HG03460 (cell line): ENCODE measurements around the gene SRP54.
"Not testable (repeated sequence)": the region's sequence is repeated elsewhere in the genome, so short reads cannot be mapped to it uniquely, and the experiment has no call there.

Experiments
- ATAC-seq: cut with Tn5 transposase; IDR thresholded peaks from one replicate; pipeline ENCODE4 v1.9.1; 2021; ENCODE audit not compliant: unreplicated experiment

SRP54 gene

DNA sequence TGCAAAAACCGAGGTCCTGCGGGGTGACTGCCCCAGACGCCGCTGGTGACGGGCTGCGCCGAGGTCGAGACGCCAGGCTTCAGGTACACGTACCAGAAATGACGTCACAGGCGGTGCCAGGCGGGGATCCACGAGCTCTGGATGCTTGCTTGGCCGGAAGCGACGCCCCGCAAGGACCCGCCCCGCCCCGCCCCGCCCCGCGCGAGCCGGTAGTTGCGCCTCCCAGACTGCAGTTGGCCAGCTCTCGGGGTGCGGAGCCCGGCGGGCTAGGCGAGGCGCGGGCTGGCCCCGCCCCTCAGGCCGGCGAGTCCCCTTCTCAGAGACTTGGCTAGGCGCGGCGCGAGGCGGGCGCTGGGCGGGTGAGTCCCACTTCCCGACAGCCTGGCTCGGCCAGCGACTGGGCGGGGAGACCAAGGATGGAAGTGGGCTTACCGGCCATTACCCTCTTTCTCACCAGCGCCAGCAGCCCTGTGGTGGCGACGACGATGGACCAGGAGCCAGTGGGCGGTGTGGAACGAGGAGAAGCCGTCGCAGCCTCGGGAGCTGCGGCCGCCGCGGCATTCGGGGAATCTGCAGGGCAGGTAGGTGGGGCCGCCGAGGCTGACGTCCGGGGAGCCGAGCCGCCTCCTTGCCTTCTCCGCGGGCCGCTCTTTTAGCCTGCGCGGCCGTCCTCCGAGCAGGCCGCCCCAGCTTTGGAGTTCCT is 63.4 kb downstream of the SRP54 start, which contains the start of gene FAM177A1:
Gene FAM177A1, plus strand, starts transcription at position 225 of the 703 bp plus-strand sequence. Its CDS starts 192 bp downstream, at position 417.
- peak; percentile 93 for ATAC-seq

DNA sequence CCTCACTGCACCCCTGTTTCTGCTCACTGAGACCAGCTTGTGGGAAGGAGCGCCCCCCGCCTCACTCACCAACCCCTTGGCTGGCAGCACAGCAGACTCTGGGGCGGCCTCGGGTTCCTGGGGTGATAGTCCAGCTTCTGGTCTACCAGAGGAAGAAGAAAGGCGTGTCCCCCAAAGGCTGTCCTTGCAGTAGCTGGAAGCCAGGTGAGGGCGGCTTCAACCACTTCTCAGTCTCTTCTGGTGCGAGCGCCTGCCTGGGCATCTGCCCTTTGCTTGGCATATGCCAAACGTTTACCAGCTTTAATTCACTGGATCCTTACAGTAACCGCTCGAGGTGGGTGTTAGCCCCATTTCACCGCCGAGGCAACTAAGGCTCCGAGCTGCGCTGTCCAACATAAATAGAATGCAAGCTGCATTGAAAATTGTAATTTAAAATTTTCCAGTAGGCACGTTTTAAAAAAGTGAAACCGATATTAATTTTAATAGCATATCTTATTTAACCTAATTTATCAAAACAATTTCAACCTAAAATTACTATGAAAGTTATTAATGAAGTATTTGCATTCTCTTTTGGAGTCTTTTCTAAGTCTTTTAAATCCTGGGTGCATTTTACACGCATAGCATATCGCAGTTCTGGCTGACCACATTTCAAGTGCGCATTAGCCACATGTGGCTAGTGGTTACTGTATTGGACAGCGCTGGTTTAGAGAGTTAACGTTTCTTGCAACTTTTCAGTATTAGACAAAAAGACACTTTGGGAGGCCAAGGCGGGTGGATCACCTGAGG is 64.2 kb downstream of the SRP54 start:
- peak; percentile 30 for ATAC-seq

DNA sequence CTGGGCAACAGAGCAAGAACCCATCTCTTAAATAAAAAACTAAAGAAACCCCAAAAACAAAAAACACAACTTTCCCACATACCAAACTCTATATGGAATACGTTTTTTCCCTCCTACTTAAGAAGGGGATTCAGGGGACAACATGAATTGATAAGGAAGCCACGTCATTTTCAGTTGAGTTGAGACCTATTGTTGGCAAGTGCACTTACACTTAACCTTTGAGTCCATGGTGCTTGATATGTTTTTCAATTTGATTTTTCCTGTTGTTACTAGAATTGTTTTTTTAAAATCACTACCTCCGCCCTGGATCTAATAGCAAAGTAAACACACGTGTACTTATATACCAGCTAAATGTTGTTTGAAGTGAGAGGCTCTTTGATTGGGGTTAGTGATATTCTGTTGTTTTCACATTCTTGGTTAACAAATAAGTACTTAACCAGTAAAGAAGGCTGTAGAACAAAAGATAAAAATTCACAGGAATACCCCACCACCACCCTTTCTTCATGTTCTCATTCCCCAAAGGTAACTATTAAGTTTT is 65.3 kb downstream of the SRP54 start:
- no peak for ATAC-seq

- no peak for ATAC-seq
Measured at GRCh38 chr14:35050652-35051051, 67.9 kb downstream of the SRP54 start.

GRCh38 chr14:35051796-35052195 is 69.0 kb downstream of the SRP54 start:
- no peak for ATAC-seq

DNA sequence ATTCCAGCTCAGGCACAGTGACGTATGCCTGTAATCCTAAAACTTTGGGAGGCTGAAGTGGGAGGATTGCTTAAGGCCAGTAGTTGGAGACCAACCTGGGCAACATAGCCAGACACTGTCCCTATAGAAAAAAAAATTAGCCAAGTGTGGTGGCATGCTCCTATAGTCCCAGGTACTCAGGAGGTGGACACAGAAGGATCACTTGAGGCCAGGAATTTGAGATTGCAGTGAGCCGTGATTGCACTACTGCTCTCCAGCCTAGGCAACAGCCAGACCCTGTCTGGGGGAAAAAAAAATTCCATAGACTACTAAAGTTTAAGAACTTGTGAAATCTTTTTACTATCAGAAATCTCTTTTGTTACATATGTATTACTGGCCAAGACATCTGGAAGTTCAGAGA is 69.8 kb downstream of the SRP54 start:
- ATAC-seq, result no peak

GRCh38 chr14:35061113-35061791 is 78.5 kb downstream of the SRP54 start:
- ATAC-seq, result not testable (repeated sequence)

- not testable (repeated sequence) for ATAC-seq
Measured at GRCh38 chr14:35065731-35066130, 82.9 kb downstream of the SRP54 start.

- no peak for ATAC-seq
Measured at GRCh38 chr14:35068238-35069012, 85.6 kb downstream of the SRP54 start.

- no peak for ATAC-seq
Measured at GRCh38 chr14:35072226-35072625, 89.4 kb downstream of the SRP54 start.

GRCh38 chr14:35073486-35073885 is 90.7 kb downstream of the SRP54 start:
- no peak for ATAC-seq

- no peak for ATAC-seq
Measured at GRCh38 chr14:35078082-35078481, 95.3 kb downstream of the SRP54 start.
